ENCODE data around the gene CNTN2.

The CNTN2 gene

DNA sequence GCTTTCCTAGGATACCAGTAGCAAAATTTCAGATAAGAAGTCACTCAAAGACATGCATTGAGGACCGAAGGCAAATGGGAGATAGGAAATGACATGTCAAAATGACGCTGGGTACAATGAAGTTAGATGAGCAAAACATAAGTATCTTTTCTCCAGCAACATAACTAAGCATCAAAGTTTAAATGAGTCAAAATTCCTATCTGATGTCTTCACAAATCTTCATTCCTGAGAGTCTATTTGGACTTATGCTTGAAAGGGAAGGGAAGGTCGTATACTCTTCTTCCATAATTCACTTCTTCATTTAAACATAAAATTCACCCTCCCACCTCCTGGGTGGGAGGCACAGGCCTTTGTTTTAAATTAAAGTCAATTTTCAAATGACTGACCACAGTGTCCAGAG is 45.3 kb downstream of the CNTN2 start:
- H3K27me3 ChIP-seq (ENCODE audit: insufficient read depth, poor library complexity, severe bottlenecking): no peaks in the 10 kb centered on the region
- no peak for ATAC-seq (ENCODE audit: low read depth)
- H3K27ac ChIP-seq (ENCODE audit: poor library complexity, severe bottlenecking): no peak overlapping the region
- H3K4me3 ChIP-seq (ENCODE audit: severe bottlenecking): no peak overlapping the region
- TF ChIP-seq, protein P1, sequence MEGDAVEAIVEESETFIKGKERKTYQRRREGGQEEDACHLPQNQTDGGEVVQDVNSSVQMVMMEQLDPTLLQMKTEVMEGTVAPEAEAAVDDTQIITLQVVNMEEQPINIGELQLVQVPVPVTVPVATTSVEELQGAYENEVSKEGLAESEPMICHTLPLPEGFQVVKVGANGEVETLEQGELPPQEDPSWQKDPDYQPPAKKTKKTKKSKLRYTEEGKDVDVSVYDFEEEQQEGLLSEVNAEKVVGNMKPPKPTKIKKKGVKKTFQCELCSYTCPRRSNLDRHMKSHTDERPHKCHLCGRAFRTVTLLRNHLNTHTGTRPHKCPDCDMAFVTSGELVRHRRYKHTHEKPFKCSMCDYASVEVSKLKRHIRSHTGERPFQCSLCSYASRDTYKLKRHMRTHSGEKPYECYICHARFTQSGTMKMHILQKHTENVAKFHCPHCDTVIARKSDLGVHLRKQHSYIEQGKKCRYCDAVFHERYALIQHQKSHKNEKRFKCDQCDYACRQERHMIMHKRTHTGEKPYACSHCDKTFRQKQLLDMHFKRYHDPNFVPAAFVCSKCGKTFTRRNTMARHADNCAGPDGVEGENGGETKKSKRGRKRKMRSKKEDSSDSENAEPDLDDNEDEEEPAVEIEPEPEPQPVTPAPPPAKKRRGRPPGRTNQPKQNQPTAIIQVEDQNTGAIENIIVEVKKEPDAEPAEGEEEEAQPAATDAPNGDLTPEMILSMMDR (IDR thresholded peaks at IDR 0.05; ENCODE audit: poor library complexity, severe bottlenecking): no peak
- peaks cover 59% of the 10 kb centered on the region for H3K36me3 ChIP-seq (ENCODE audit: low read depth)
- H3K4me1 ChIP-seq (ENCODE audit: insufficient read depth, poor library complexity, severe bottlenecking): no peaks in the 10 kb centered on the region
- no peak for DNase-seq (ENCODE audit: low spot score)
- no peaks in the 10 kb centered on the region for H3K9me3 ChIP-seq (ENCODE audit: severe bottlenecking)

DNA sequence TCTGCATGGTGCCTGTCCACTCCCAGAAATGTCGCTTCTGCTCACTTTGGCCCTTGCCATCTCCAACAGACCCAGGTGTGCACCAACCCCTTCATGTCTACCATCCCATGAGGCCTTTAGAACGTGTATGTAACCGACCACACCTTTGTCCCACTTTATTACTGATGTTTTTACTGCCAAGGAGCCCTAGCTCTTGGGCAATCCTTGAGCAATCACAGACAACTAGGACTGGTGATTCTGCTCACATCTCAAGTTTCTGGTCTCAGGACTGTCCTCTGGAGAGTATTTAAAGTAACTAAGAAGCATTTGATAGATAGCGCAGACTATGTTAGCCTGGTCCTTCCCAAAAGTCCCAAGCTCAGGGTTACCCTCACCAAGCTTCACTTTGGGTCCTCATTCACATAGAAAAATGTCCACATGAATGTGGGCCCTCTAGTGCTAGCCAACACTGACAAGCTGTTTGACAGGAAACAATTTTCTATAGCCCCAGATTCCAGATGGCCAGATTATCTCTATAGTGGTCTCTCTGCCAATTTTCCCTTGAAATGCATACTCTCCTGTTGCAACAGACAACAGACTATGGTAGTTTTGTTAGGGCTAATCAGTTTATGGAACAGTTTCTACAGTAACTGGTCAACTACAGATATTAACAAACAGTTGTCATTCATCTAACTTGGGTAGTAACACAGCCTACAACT is 48.2 kb downstream of the CNTN2 start:
- H3K4me1 ChIP-seq (ENCODE audit: insufficient read depth, poor library complexity, severe bottlenecking): no peaks in the 10 kb centered on the region
- no peak overlapping the region for H3K4me3 ChIP-seq (ENCODE audit: severe bottlenecking)
- no peak overlapping the region for H3K27ac ChIP-seq (ENCODE audit: poor library complexity, severe bottlenecking)
- H3K36me3 ChIP-seq (ENCODE audit: low read depth): peaks cover 77% of the 10 kb centered on the region
- H3K27me3 ChIP-seq (ENCODE audit: insufficient read depth, poor library complexity, severe bottlenecking): no peaks in the 10 kb centered on the region
- no peaks in the 10 kb centered on the region for H3K9me3 ChIP-seq (ENCODE audit: severe bottlenecking)
- no peak for DNase-seq (ENCODE audit: low spot score)
- no peak for ATAC-seq (ENCODE audit: low read depth)
- TF ChIP-seq, protein P1 (IDR thresholded peaks at IDR 0.05; ENCODE audit: poor library complexity, severe bottlenecking): no peak

DNA sequence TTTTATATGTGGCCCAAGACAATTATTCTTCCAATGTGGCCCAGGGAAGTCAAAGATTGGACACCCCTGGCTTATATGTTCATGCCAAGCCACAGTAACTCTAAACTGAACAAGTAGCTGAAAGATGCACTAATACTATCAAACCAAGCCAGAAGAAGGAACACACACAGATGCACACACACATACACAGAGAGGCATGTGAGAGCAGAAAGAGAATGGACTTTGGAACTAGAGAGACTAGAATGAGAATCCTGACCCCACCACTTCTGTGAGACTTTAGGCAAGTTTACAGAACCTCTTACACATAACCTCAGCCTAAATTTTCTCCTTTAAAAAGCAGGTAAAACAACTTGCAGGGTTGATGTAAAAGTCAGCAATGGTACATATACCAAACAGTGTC is 52.4 kb downstream of the CNTN2 start:
- DNase-seq (ENCODE audit: low spot score) (no peak), ATAC-seq (ENCODE audit: low read depth) (no peak)
- H3K4me3 ChIP-seq (ENCODE audit: severe bottlenecking): no peak overlapping the region
- TF ChIP-seq, protein P1 (IDR thresholded peaks at IDR 0.05; ENCODE audit: poor library complexity, severe bottlenecking): no peak
- H3K4me1 ChIP-seq (ENCODE audit: insufficient read depth, poor library complexity, severe bottlenecking): no peaks in the 10 kb centered on the region
- no peak overlapping the region for H3K27ac ChIP-seq (ENCODE audit: poor library complexity, severe bottlenecking)
- H3K9me3 ChIP-seq (ENCODE audit: severe bottlenecking): no peaks in the 10 kb centered on the region
- peaks cover 92% of the 10 kb centered on the region for H3K36me3 ChIP-seq (ENCODE audit: low read depth)
- H3K27me3 ChIP-seq (ENCODE audit: insufficient read depth, poor library complexity, severe bottlenecking): no peaks in the 10 kb centered on the region

DNA sequence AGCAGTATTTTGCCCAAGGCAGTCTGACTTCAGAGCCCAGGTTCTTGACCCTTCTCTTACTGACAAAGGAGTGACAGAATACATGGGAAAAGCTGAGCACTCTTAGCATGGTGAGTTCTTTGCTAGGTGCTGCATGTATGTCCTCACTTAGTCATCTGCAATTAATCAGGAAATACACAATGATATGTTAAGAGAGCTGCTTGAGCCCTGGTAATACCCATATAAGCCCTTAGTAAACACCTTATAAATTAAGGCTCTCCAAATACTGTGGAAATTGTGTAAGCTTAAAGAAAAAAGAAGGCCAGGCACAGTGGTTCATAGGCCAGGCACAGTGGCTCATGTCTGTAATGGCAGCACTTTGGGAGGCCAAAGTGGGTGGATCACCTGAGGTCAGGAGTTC is 55.2 kb downstream of the CNTN2 start:
- H3K4me3 ChIP-seq (ENCODE audit: severe bottlenecking): no peak overlapping the region
- DNase-seq (ENCODE audit: low spot score) (no peak), ATAC-seq (ENCODE audit: low read depth) (no peak)
- peaks cover 95% of the 10 kb centered on the region for H3K36me3 ChIP-seq (ENCODE audit: low read depth)
- no peak overlapping the region for H3K27ac ChIP-seq (ENCODE audit: poor library complexity, severe bottlenecking)
- H3K4me1 ChIP-seq (ENCODE audit: insufficient read depth, poor library complexity, severe bottlenecking): no peaks in the 10 kb centered on the region
- H3K27me3 ChIP-seq (ENCODE audit: insufficient read depth, poor library complexity, severe bottlenecking): no peaks in the 10 kb centered on the region
- TF ChIP-seq, protein P1 (IDR thresholded peaks at IDR 0.05; ENCODE audit: poor library complexity, severe bottlenecking): no peak
- no peaks in the 10 kb centered on the region for H3K9me3 ChIP-seq (ENCODE audit: severe bottlenecking)

DNA sequence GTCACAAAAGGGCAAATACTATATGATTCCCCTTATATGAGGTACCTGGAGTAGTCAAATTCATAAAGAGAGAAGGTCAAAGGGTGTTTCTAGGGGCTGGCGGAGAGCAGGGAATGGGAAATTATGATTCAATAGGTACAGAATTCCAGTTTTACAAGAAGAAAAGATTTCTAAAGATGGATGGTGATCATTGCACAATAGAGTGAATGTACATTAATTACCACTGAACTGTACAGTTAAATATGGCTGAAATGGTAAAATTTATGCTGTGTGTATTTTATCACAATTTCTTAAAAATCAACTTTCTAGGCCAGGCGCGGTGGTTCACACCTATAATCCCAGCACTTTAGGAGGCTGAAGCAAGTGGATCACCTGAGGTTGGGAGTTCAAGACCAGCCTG is 59.4 kb downstream of the CNTN2 start:
- H3K27ac ChIP-seq (ENCODE audit: poor library complexity, severe bottlenecking): no peak overlapping the region
- DNase-seq (ENCODE audit: low spot score) (no peak), ATAC-seq (ENCODE audit: low read depth) (no peak)
- H3K4me1 ChIP-seq (ENCODE audit: insufficient read depth, poor library complexity, severe bottlenecking): no peaks in the 10 kb centered on the region
- TF ChIP-seq, protein P1 (IDR thresholded peaks at IDR 0.05; ENCODE audit: poor library complexity, severe bottlenecking): no peak
- peaks cover 95% of the 10 kb centered on the region for H3K36me3 ChIP-seq (ENCODE audit: low read depth)
- no peak overlapping the region for H3K4me3 ChIP-seq (ENCODE audit: severe bottlenecking)
- no peaks in the 10 kb centered on the region for H3K27me3 ChIP-seq (ENCODE audit: insufficient read depth, poor library complexity, severe bottlenecking)
- H3K9me3 ChIP-seq (ENCODE audit: severe bottlenecking): no peaks in the 10 kb centered on the region

Measured in RWPE2 (cell line).